ENCODE results near the gene TMEM141.
"Not testable (repeated sequence)": the region's sequence is repeated elsewhere in the genome, so short reads cannot be mapped to it uniquely, and the experiment has no call there.

The TMEM141 gene

GRCh38 chr9:136774416-136775045, 16.6 kb upstream of the TMEM141 start:
- no peak for DNase-seq

DNA sequence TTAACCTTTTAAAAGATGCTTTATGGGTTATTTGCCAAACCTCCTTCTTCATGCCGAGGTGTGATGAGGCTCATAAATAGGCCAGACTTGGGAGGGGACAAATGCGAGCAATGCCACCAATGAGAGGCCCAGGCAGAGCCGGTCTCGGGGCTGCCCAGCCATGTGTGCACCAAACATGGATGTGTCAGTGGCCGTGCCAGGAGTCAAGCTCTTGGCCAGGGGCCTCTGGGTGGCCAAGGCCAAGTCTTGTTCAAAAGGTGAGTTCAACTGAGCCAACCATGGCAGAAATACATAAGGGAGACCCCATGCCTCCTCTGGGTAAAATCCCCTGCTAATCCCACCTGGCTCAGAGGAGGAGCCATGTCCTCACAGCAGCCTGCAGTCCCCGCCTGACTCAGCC, 16.0 kb upstream of the TMEM141 start:
- DNase-seq: no peak

GRCh38 chr9:136776947-136777346, 14.2 kb upstream of the TMEM141 start:
- no peak for DNase-seq

DNA sequence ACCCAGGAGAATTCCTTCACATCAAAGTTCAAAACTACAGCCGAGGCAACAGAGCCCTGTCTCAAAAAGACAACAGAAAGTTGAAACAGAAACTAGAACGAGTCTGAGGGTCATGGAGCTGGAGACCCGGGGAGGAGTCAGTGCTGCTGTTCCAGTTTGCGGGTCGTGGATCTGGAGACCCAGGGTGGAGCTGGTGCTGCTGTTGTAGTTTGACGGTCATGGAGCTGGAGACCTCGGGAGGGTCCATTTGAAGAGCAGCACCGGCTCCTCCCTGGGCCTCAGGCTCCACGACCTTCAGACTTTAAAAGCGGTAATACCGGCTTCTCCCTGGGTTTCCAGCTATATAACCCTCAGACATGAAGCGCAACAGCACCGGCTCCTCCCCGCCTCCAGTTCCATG, 13.8 kb upstream of the TMEM141 start:
- no peak for DNase-seq

DNA sequence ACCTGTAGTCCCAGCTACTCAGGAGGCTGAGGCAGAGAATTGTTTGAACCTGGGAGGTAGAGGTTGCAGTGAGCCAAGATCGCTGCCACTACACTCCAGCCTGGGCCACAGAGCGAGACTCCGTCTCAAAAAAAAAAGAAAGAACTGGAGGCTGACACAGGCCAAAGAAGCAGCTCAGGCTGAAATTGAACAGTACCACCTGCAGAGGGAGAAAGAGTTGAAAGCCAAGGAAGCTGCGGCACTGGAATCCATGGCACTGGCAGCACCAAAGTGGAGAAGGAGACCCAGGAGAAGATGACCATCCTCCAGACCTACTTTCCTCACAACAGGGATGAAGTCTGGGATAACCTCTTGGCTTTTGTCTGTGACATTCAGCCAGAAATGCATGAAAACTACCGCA, 11.3 kb upstream of the TMEM141 start:
- DNase-seq: no peak

DNA sequence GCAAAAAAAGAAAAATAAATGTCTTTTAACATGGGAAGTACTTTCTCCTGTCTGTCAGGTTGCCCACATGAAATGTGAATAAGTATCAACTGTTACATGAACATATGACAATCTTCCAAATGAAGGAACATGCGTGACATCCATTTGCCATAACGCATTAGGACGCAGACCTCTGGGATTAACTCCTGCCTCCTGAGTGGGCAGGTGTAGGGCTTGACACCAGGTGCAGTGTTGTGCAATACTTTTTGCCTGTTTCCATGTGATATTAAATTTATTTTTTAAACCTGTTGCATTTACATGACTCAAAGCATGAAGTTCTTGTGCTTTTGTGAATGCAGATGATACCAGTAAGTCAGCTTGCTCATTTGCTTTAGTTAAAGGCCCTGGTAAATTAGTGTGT, 8.7 kb upstream of the TMEM141 start:
- DNase-seq: no peak

DNA sequence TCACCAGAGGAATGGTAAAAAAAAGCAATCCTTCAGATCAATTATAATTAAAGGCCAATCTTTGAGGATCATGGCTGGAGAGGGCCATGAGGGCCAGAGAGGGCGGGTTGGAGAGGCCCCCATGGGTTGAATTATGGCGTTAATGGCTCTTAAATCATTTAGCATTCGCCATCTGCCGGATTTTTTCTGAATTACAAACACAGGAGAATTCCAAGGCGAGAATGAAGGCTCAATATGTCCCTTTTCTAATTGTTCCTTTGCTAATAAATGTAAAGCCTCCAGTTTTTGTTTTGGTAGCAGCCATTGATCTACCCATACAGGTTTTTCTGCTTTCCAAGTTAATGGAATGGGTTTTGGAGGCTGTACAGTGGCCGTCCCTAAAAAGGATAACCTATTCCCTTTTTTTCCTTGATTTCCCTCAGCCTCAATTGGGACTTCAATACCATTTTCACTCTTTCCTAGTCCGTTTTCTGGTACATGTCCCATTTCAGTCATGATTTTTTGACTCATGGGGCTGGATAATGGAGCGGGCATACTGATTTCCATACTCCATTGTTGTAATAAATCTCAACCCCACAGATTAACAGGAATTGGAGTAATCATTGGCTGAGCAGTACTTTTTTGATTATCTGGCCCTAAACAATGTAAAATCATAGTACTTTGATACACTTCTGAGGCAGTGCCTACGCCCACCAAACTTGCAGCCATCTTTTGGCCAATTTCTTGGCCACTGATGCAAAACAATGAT, 6.7 kb upstream of the TMEM141 start:
- peak; percentile 87 for DNase-seq

DNA sequence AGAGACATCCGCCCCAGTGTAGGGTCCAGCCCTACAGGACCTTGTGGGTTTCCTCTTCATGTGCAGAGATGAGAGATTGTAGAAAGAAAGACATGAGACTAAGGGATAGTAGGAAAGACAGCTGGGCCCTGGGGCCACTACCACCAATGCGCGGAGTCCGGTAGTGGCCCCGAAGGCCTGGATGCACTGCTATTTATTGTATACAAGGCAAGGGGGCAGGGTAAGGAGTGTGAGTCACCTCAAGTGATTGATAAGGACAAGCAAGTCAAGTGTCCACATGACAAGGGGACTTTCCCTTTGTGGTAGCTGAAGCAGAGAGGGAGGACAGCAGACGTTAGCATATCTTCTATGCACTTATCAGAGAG, 6.2 kb upstream of the TMEM141 start:
- DNase-seq: peak; percentile 90

GRCh38 chr9:136785565-136786355, 5.4 kb upstream of the TMEM141 start:
- peak; percentile 36 for DNase-seq

GRCh38 chr9:136786451-136786850, 4.7 kb upstream of the TMEM141 start:
- DNase-seq: no peak

DNA sequence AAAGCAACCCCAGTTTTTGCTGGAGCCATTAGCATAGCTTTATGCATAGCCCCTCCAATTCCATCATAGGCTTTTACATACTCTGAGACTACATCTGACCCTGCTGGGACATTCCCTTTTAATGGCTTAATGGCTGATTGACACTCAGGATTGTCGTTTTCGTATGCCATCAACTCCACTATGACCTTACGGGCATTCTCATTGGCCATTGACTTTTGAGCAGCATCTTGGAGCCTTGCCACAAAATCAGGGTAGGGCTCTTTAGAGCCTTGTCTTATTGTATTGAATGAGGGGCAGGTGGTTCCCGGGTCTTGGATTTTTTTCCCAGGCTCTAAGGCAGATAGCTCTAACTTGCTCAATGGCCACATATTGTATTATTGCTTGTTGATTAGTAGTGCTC, 4.2 kb upstream of the TMEM141 start:
- not testable (repeated sequence) for DNase-seq

GRCh38 chr9:136787690-136788400, 3.3 kb upstream of the TMEM141 start:
- peak; percentile 92 for DNase-seq

DNA sequence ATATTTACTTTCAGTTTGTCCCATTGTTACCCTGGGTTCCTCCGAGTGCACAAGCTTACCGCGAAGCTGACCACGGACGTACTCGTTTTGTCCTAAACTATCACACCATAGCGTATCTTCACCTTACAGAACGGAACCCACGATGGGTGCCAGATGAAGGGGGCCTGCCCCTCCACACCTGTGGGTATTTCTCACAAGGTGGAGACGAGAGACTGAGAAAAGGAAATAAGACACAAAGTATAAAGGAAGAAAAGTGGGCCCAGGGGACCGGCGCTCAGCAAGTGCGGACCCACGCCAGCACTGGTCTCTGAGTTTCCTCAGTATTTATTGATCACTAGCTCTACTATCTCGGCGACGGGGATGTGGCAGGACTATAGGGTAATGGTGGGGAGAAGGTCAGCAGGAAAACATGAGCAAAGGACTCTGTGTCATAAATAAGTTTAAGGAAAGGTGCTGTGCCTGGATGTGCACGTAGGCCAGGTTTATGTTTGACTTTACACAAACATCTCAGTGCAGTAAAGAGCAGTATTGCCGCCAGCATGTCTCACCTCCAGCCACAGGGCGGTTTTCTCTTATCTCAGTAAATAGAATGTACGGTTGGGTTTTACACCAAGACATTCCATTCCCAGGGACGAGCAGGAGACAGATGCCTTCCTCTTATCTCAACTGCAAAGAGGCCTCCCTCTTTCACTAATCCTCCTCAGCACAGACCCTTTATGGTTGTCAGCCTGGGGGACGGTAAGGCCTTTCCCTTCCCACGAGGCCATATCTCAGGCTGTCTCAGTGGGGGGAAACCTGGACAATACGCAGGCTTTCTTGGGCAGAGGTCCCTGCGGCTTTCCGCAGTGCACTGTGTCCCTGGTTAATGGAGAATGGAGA, 2.3 kb upstream of the TMEM141 start:
- DNase-seq: peak; percentile 90

DNA sequence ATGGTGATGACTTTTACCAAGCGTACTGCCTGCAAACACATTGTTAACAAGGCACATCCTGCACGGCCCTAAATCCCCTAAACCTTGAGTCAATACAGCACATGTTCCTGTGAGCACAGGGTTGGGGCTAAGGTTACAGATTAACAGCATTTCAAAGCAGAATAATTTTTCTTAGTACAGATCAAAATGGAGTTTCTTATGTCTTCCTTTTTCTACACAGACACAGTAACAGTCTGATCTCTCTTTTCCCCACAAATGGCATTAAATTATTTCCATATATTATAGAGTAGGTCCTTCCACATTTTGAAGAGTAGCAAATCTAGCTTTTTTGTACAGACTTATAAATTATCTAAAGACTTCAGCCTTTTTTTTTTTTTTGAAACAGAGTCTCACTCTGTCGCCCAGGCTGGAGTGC, 1.6 kb upstream of the TMEM141 start:
- no peak for DNase-seq

GRCh38 chr9:136791516-136792276, 552 bp downstream of the TMEM141 start:
- DNase-seq: peak; percentile 73

- no peak for DNase-seq
Observed at GRCh38 chr9:136792321-136793085, 1.4 kb downstream of the TMEM141 start.

- DNase-seq: peak; percentile 27
Observed at GRCh38 chr9:136793086-136793946, 2.2 kb downstream of the TMEM141 start.

- DNase-seq: no peak
Observed at GRCh38 chr9:136794281-136794999, 3.3 kb downstream of the TMEM141 start.

- no peak for DNase-seq
Observed at GRCh38 chr9:136795000-136795348, 3.8 kb downstream of the TMEM141 start.
